SK-N-SH (cell line): ENCODE data around the gene CTRB1.

Experiments
- CHD2 ChIP-seq: fragments of 150-350 bp; IDR thresholded peaks from 2 replicates; pipeline ENCODE4 v1.6.1; 2018; ENCODE audit warnings: low read length; ENCODE audit not compliant: partially characterized antibody
- CTCF ChIP-seq: fragments of 200-600 bp; sonication (generic); IDR thresholded peaks from 2 replicates; pipeline ENCODE4 v1.6.1; 2017; ENCODE audit warnings: antibody characterized with exemption, mild to moderate bottlenecking, moderate library complexity
- EZH2phosphoT487 ChIP-seq: fragments of 200-600 bp; sonication (generic); IDR thresholded peaks from 2 replicates; pipeline ENCODE4 v1.6.1; 2017; ENCODE audit warnings: low read depth, mixed run types, mild to moderate bottlenecking, antibody characterized with exemption, moderate library complexity, borderline replicate concordance
- GABPA ChIP-seq: IDR thresholded peaks from 2 replicates; pipeline ENCODE4 v1.4.0; 2012; ENCODE audit warnings: low read depth, mild to moderate bottlenecking
- MXI1 ChIP-seq: IDR thresholded peaks from 2 replicates; pipeline ENCODE4 v1.6.1; 2012; ENCODE audit warnings: mild to moderate bottlenecking, low read depth, low read length, improper control_type of control experiment
- POLR2AphosphoS5 ChIP-seq: IDR thresholded peaks from 2 replicates; pipeline ENCODE4 v1.6.1; 2012; ENCODE audit warnings: low read depth, low read length
- RFX5 ChIP-seq: IDR thresholded peaks from 2 replicates; pipeline ENCODE4 v1.6.1; 2012; ENCODE audit warnings: mild to moderate bottlenecking, improper control_type of control experiment, low read length
- SIN3A ChIP-seq: IDR thresholded peaks from 2 replicates; pipeline ENCODE4 v1.6.1; 2012; ENCODE audit warnings: low read depth, mild to moderate bottlenecking, low read length, moderate library complexity, borderline replicate concordance
- SMC3 ChIP-seq: IDR thresholded peaks from 2 replicates; pipeline ENCODE4 v1.6.1; 2012; ENCODE audit warnings: low read depth, low read length, improper control_type of control experiment
- TCF12 ChIP-seq: IDR thresholded peaks from 2 replicates; pipeline ENCODE4 v1.4.0; 2012
- YY1 ChIP-seq: IDR thresholded peaks from 2 replicates; pipeline ENCODE4 v1.4.0; 2012; ENCODE audit warnings: low read depth, mild to moderate bottlenecking

- TF ChIP-seq CTCF (no peak), TCF12 (no peak), CHD2 (no peak), RFX5 (no peak), EZH2phosphoT487 (no peak), SMC3 (no peak), MXI1 (no peak), POLR2AphosphoS5 (no peak), SIN3A (no peak), GABPA (no peak), YY1 (no peak)
These were observed 1.4 kb upstream of the CTRB1 start for GRCh38 chr16:75217389-75217851.
